Measurements from ENCODE around the gene LRRC34. TPM values are rescaled to one million over a fixed set of nuclear protein-coding genes. Genes with fewer than 3 reads are reported as not detected.

The LRRC34 gene
- total and polyA plus RNA-seq, 4 donors: 0.22 to 2.8 (median 0.85) TPM

DNA sequence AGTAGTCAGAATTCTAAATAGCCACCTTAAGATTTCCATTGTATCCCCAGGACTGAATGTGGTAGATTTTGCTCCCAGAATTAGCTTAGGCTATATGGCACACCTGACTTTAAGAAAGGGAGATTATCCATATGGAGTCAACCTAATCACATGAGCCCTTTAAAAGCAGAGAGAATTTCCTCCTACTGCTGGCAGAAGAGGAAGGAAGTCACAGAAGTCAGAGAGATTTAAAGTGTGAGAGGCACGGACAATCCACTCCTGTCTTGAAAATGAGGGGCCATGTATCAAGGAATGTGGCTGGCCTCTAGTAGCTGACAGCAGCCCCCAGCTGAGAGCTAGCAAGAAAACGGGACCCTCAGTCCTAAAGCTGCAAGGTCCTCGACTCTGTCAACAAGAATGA lies 30.3 kb upstream of the LRRC34 start:
- no peaks in the 10 kb centered on the region for H3K4me1 ChIP-seq (ENCODE audit: control insufficient read depth in 4 of 4, insufficient read depth in 4 of 4, low read length in 3 of 4)

More for the DNA sequence above, 30.3 kb upstream of the LRRC34 start:
- Histone ChIP-seq H3K27ac (ENCODE audit: low read depth in 1 of 2, low read length in 2 of 2) (no peak overlapping the region), H3K27me3 (ENCODE audit: control insufficient read depth in 4 of 4, insufficient read depth in 4 of 4, low read length in 3 of 4) (no peaks in the 10 kb centered on the region), H3K9ac (ENCODE audit: low read depth in 1 of 2, low read length in 2 of 2) (no peak overlapping the region), H3K9me3 (ENCODE audit: control insufficient read depth in 4 of 4, low read length in 3 of 4) (no peaks in the 10 kb centered on the region), H3K4me3 (ENCODE audit: low read depth in 1 of 3, low read length in 3 of 3) (no peak overlapping the region), H3K36me3 (ENCODE audit: control insufficient read depth in 4 of 4, insufficient read depth in 3 of 4, low read depth in 1 of 4, low read length in 3 of 4) (no peaks in the 10 kb centered on the region)
- no peak for TF ChIP-seq SP1 (IDR thresholded peaks at IDR 0.05)
- TF ChIP-seq ZBTB33 (IDR thresholded peaks at IDR 0.05): no peak
- TF ChIP-seq NR2F2 (IDR thresholded peaks at IDR 0.05): no peak
- no peak for TF ChIP-seq GABPA (IDR thresholded peaks at IDR 0.05 in 1 of 2, conservative IDR thresholded peaks at IDR 0.05 in 1 of 2)
- no peak for TF ChIP-seq REST (IDR thresholded peaks at IDR 0.05)
- TF ChIP-seq, protein P1, sequence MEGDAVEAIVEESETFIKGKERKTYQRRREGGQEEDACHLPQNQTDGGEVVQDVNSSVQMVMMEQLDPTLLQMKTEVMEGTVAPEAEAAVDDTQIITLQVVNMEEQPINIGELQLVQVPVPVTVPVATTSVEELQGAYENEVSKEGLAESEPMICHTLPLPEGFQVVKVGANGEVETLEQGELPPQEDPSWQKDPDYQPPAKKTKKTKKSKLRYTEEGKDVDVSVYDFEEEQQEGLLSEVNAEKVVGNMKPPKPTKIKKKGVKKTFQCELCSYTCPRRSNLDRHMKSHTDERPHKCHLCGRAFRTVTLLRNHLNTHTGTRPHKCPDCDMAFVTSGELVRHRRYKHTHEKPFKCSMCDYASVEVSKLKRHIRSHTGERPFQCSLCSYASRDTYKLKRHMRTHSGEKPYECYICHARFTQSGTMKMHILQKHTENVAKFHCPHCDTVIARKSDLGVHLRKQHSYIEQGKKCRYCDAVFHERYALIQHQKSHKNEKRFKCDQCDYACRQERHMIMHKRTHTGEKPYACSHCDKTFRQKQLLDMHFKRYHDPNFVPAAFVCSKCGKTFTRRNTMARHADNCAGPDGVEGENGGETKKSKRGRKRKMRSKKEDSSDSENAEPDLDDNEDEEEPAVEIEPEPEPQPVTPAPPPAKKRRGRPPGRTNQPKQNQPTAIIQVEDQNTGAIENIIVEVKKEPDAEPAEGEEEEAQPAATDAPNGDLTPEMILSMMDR (IDR thresholded peaks at IDR 0.05; ENCODE audit: low read depth, low read length, missing input control): no peak
- no peak for TF ChIP-seq FOXA2 (IDR thresholded peaks at IDR 0.05)
- no peak for TF ChIP-seq JUND (IDR thresholded peaks at IDR 0.05)
- TF ChIP-seq HNF4A (conservative IDR thresholded peaks at IDR 0.05): no peak
- TF ChIP-seq RAD21 (IDR thresholded peaks at IDR 0.05): no peak
- TF ChIP-seq ATF3 (IDR thresholded peaks at IDR 0.05): no peak
- TF ChIP-seq HNF4G (IDR thresholded peaks at IDR 0.05): no peak
- TF ChIP-seq YY1 (IDR thresholded peaks at IDR 0.05): no peak
- no peak for TF ChIP-seq FOXA1 (IDR thresholded peaks at IDR 0.05)
- 77% methylated on average over 3 of the region's 3 CpGs for WGBS
- no peak for DNase-seq (ENCODE audit: low spot score)

Data from liver (tissue), 9 donors.